SH-SY5Y (cell line): Measurements from ENCODE around the gene ST8SIA5.

Experiments
- GATA2 ChIP-seq: IDR thresholded peaks from 2 replicates; pipeline ENCODE4 v1.6.1; 2011; ENCODE audit warnings: mild to moderate bottlenecking, low read depth, low read length
- GATA3 ChIP-seq: IDR thresholded peaks from 2 replicates; pipeline ENCODE4 v1.6.1; 2011; ENCODE audit warnings: low read depth, mild to moderate bottlenecking, low read length, moderate library complexity

DNA sequence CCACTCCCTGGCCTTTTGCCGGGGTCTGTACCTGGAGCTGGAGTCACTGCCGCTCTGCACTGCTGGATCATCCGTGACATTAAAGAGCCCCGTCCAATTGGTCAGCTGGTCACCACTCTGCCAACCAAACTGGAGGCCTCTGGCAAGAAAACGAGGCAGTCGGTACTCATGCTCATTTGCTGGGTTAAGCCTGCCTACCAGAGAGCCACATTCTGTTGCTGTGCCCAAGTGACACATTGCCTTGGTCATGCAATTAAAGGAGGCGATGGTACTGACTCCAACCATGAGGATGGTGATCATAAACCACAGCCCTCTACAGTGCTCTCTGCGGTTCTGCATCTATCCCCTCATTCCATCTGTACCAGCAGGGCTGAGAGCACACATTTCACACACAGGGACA lies 35.5 kb downstream of the ST8SIA5 start:
- TF ChIP-seq GATA3 (no peak), GATA2 (no peak)
